NCI-H2107 (cell line): Measurements from ENCODE around the gene CCDC92B.

Experiments
- DNase-seq: peaks from one replicate; lab custom pipeline; 2025; lab: John Stamatoyannopoulos, UW

CCDC92B gene

GRCh38 chr17:2778489-2778888, 29.0 kb upstream of the CCDC92B start:
- DNase-seq, result no peak

GRCh38 chr17:2777242-2777867, 27.9 kb upstream of the CCDC92B start:
- DNase-seq, result no peak

GRCh38 chr17:2776589-2777241, 27.3 kb upstream of the CCDC92B start:
- no peak for DNase-seq

- no peak for DNase-seq
Observed at GRCh38 chr17:2775206-2775605, 25.8 kb upstream of the CCDC92B start.

GRCh38 chr17:2770129-2770528, 20.7 kb upstream of the CCDC92B start:
- no peak for DNase-seq

GRCh38 chr17:2758870-2759269, 9.4 kb upstream of the CCDC92B start:
- DNase-seq, result no peak

- DNase-seq, result no peak
Observed at GRCh38 chr17:2755891-2756724, 6.7 kb upstream of the CCDC92B start.

GRCh38 chr17:2751491-2751890, 2.0 kb upstream of the CCDC92B start:
- DNase-seq, result no peak

GRCh38 chr17:2750721-2751120, 1.3 kb upstream of the CCDC92B start:
- DNase-seq, result no peak

GRCh38 chr17:2749784-2750181, 331 bp upstream of the CCDC92B start:
- DNase-seq, result no peak

GRCh38 chr17:2745317-2746037, 4.0 kb downstream of the CCDC92B start:
- DNase-seq, result no peak

GRCh38 chr17:2737693-2738092, 11.8 kb downstream of the CCDC92B start:
- DNase-seq, result no peak

GRCh38 chr17:2736956-2737355, 12.5 kb downstream of the CCDC92B start:
- no peak for DNase-seq

GRCh38 chr17:2735896-2736295, 13.6 kb downstream of the CCDC92B start:
- no peak for DNase-seq

GRCh38 chr17:2734939-2735338, 14.5 kb downstream of the CCDC92B start:
- no peak for DNase-seq

- DNase-seq, result no peak
Observed at GRCh38 chr17:2731807-2732206, 17.6 kb downstream of the CCDC92B start.

GRCh38 chr17:2730764-2731353, 18.6 kb downstream of the CCDC92B start:
- no peak for DNase-seq

GRCh38 chr17:2724784-2725164, 24.7 kb downstream of the CCDC92B start:
- DNase-seq, result no peak

GRCh38 chr17:2723997-2724783, 25.3 kb downstream of the CCDC92B start:
- DNase-seq, result no peak

- DNase-seq, result no peak
Observed at GRCh38 chr17:2723505-2723996, 25.9 kb downstream of the CCDC92B start.

- DNase-seq, result no peak
Observed at GRCh38 chr17:2722611-2723010, 26.8 kb downstream of the CCDC92B start.
